SK-N-SH (cell line): ENCODE measurements around the gene GABRG3. TPM values are rescaled to one million over a fixed set of nuclear protein-coding genes. Genes with fewer than 3 reads are reported as not detected.

Source experiments
- CTCF ChIA-PET: fragments of 300-600, 350-600 bp; formaldehyde crosslinking; extraction: SDS; loops from one replicate; lab custom pipeline; 2021; lab: Yijun Ruan, JAX
- POLR2A ChIA-PET: fragments of 350-600 bp; sonication (Branson Sonifier 250); formaldehyde crosslinking; extraction: SDS; loops from one replicate; lab custom pipeline; 2020; ENCODE audit warnings: antibody characterized with exemption, inconsistent platforms; lab: Yijun Ruan, JAX
- DNase-seq: peaks from one replicate; pipeline ENCODE4 v3.0.0; 2012
- H2AFZ ChIP-seq: fragments of 200-600 bp; sonication (generic); 2 replicates; pipeline ENCODE4 v1.8.1; 2016; ENCODE audit warnings: antibody characterized with exemption, mild to moderate bottlenecking, low read depth
- H3F3A ChIP-seq: fragments of 200-600 bp; sonication (generic); replicated peaks from 2 replicates; pipeline ENCODE3; 2016; ENCODE audit warnings: antibody characterized with exemption, mild to moderate bottlenecking; ENCODE audit not compliant: insufficient read depth
- H3K27ac ChIP-seq, 2 experiments: fragments of 200-500 bp in 1 of 2; fragments of 200-600 bp in 1 of 2; sonication (Bioruptor generic) in 1 of 2; sonication (generic), shearing (Covaris generic) in 1 of 2; 2 replicates each; pipeline versions ENCODE4 v1.5.1 to v1.6.1; 2014 to 2016; ENCODE audit warnings: low read depth in 2 of 2, inconsistent platforms in 1 of 2, low read length in 1 of 2, mild to moderate bottlenecking in 1 of 2, mixed read lengths in 1 of 2
- H3K27me3 ChIP-seq: fragments of 200-600 bp; sonication (generic), shearing (Covaris generic); 2 replicates; pipeline ENCODE4 v1.6.1; 2016; ENCODE audit warnings: mixed run types; ENCODE audit not compliant: insufficient read depth
- H3K36me3 ChIP-seq, 2 experiments: fragments of 200-500 bp in 1 of 2; fragments of 200-600 bp in 1 of 2; sonication (Bioruptor generic) in 1 of 2; sonication (generic) in 1 of 2; replicated peaks in 1 of 2; 2 replicates each; pipeline versions ENCODE3 to v1.5.1; 2014 to 2016; ENCODE audit warnings: low read length in 1 of 2, mild to moderate bottlenecking in 1 of 2; ENCODE audit not compliant: insufficient read depth in 2 of 2, control insufficient read depth in 1 of 2
- H3K4me1 ChIP-seq, 2 experiments: fragments of 200-500 bp in 1 of 2; fragments of 200-600 bp in 1 of 2; sonication (Bioruptor generic) in 1 of 2; sonication (generic), shearing (Covaris generic) in 1 of 2; 2 replicates each; pipeline versions ENCODE4 v1.5.1 to v1.6.1; 2014 to 2016; ENCODE audit warnings: low read depth in 1 of 2, low read length in 1 of 2, mixed run types in 1 of 2; ENCODE audit not compliant: insufficient read depth in 2 of 2, control insufficient read depth in 1 of 2
- H3K4me2 ChIP-seq: fragments of 200-600 bp; sonication (generic), shearing (Covaris generic); 2 replicates; pipeline ENCODE4 v1.6.1; 2017; ENCODE audit warnings: mixed run types
- H3K4me3 ChIP-seq, 2 experiments: fragments of 200-500 bp in 1 of 2; fragments of 200-600 bp in 1 of 2; sonication (Bioruptor generic) in 1 of 2; sonication (generic), shearing (Covaris generic) in 1 of 2; 2 replicates each; pipeline versions ENCODE4 v1.5.1 to v1.8.1; 2014 to 2016; ENCODE audit warnings: low read depth in 2 of 2, inconsistent platforms in 1 of 2, low read length in 1 of 2, mild to moderate bottlenecking in 1 of 2, mixed read lengths in 1 of 2, moderate library complexity in 1 of 2
- H3K79me2 ChIP-seq: fragments of 200-600 bp; sonication (generic); 2 replicates; pipeline ENCODE4 v1.8.1; 2017; ENCODE audit warnings: mild to moderate bottlenecking; ENCODE audit not compliant: insufficient read depth
- H3K9ac ChIP-seq: fragments of 200-600 bp; sonication (generic); 2 replicates; pipeline ENCODE4 v1.6.1; 2017; ENCODE audit warnings: mixed run types
- H3K9me2 ChIP-seq: fragments of 200-600 bp; sonication (generic); 2 replicates; pipeline ENCODE4 v1.6.1; 2017; ENCODE audit warnings: mixed run types
- H3K9me3 ChIP-seq: fragments of 200-600 bp; sonication (generic); 2 replicates; pipeline ENCODE4 v1.6.1; 2017; ENCODE audit warnings: mixed run types, mild to moderate bottlenecking, moderate library complexity
- H4K20me1 ChIP-seq: fragments of 200-600 bp; sonication (generic); 2 replicates; pipeline ENCODE4 v1.6.1; 2017; ENCODE audit warnings: mild to moderate bottlenecking, mixed run types; ENCODE audit not compliant: insufficient read depth
- CHD2 ChIP-seq: fragments of 150-350 bp; IDR thresholded peaks from 2 replicates; pipeline ENCODE4 v1.6.1; 2018; ENCODE audit warnings: low read length; ENCODE audit not compliant: partially characterized antibody
- EP300 ChIP-seq, 2 experiments: IDR thresholded peaks; 2 replicates each; pipeline versions ENCODE4 v1.4.0 to v1.6.1; 2012; ENCODE audit warnings: borderline replicate concordance in 1 of 2, low read depth in 1 of 2, low read length in 1 of 2
- FOXJ3 ChIP-seq: sonication (generic); formaldehyde crosslinking; IDR thresholded peaks from 2 replicates; pipeline ENCODE4 v1.5.1; 2020; ENCODE audit warnings: mild to moderate bottlenecking, missing genetic modification reagents
- GABPA ChIP-seq: IDR thresholded peaks from 2 replicates; pipeline ENCODE4 v1.4.0; 2012; ENCODE audit warnings: low read depth, mild to moderate bottlenecking
- GATA2 ChIP-seq: sonication (generic); formaldehyde crosslinking; IDR thresholded peaks from 2 replicates; pipeline ENCODE4 v1.5.0; 2020; ENCODE audit warnings: mild to moderate bottlenecking, missing genetic modification reagents
- IRF3 ChIP-seq: fragments of 150-350 bp; IDR thresholded peaks from 2 replicates; pipeline ENCODE4 v1.6.1; 2016; ENCODE audit warnings: mild to moderate bottlenecking, low read depth, low read length
- MAX ChIP-seq: IDR thresholded peaks from 2 replicates; pipeline ENCODE4 v1.4.0; 2012; ENCODE audit warnings: low read depth
- MXI1 ChIP-seq: IDR thresholded peaks from 2 replicates; pipeline ENCODE4 v1.6.1; 2012; ENCODE audit warnings: mild to moderate bottlenecking, low read depth, low read length, improper control_type of control experiment
- NFIC ChIP-seq: IDR thresholded peaks from 2 replicates; pipeline ENCODE4 v1.4.0; 2012; ENCODE audit warnings: borderline replicate concordance
- NRF1 ChIP-seq: IDR thresholded peaks from 2 replicates; pipeline ENCODE4 v1.6.1; 2012; ENCODE audit warnings: low read depth, mild to moderate bottlenecking, low read length
- PBX3 ChIP-seq: IDR thresholded peaks from 2 replicates; pipeline ENCODE4; 2012
- RXRA ChIP-seq: IDR thresholded peaks from 2 replicates; pipeline ENCODE4 v1.4.0; 2012; ENCODE audit warnings: low read depth, mild to moderate bottlenecking, borderline replicate concordance
- SIN3A ChIP-seq: IDR thresholded peaks from 2 replicates; pipeline ENCODE4 v1.6.1; 2012; ENCODE audit warnings: low read depth, mild to moderate bottlenecking, low read length, moderate library complexity, borderline replicate concordance
- TCF12 ChIP-seq: IDR thresholded peaks from 2 replicates; pipeline ENCODE4 v1.4.0; 2012
- TEAD4 ChIP-seq: IDR thresholded peaks from 2 replicates; pipeline ENCODE4 v1.4.0; 2012; ENCODE audit warnings: mild to moderate bottlenecking, borderline replicate concordance; ENCODE audit not compliant: insufficient read depth
- USF1 ChIP-seq: IDR thresholded peaks from 2 replicates; pipeline ENCODE4 v1.4.0; 2012; ENCODE audit warnings: low read depth, borderline replicate concordance
- USF2 ChIP-seq: fragments of 150-350 bp; IDR thresholded peaks from 2 replicates; pipeline ENCODE4 v1.6.1; 2017; ENCODE audit warnings: antibody characterized with exemption, low read length, low read depth, borderline replicate concordance
- YY1 ChIP-seq: IDR thresholded peaks from 2 replicates; pipeline ENCODE4 v1.4.0; 2012; ENCODE audit warnings: low read depth, mild to moderate bottlenecking
- WGBS: methylation state at CpG from one replicate; pipeline ENCODE4 v1.1.6; 2017; ENCODE audit warnings: low lambda C conversion rate; 5-methylcytosine and 5-hydroxymethylcytosine counted together
- polyA plus RNA-seq, 3 experiments: library from polyadenylated mRNA; depleted of rRNA; stranded (reverse); fragments of >200 nt; gene quantifications; 2 replicates each; pipeline ENCODE4 v1.2.3, GENCODE V29; 2012

GABRG3 gene
- polyA plus RNA-seq, 1 of the 3 experiments (the other 2 are of a cell fraction): not detected

GRCh38 chr15:27480642-27481041, 509.7 kb downstream of the GABRG3 start:
- H3K9me3 ChIP-seq: no peaks in the 10 kb centered on the region; the same call in 1 of the 2 replicates
- WGBS: 31% methylated on average over 3 of the region's 3 CpGs
- ChIA-PET POLR2A (no interaction called here), CTCF (no interaction called here)
- H3K79me2 ChIP-seq: no peaks in the 10 kb centered on the region
- DNase-seq: no peak
- H3K9me2 ChIP-seq: no peaks in the 10 kb centered on the region
- no peaks in the 10 kb centered on the region for H3K27me3 ChIP-seq
- H3F3A ChIP-seq: no peaks in the 10 kb centered on the region
- no peak overlapping the region for H3K27ac ChIP-seq
- H3K36me3 ChIP-seq: no peaks in the 10 kb centered on the region
- no peaks in the 10 kb centered on the region for H3K4me1 ChIP-seq
- H3K4me2 ChIP-seq: no peak overlapping the region
- TF ChIP-seq MXI1: no peak
- TF ChIP-seq MAX: no peak
- TF ChIP-seq TCF12: no peak
- TF ChIP-seq RXRA: no peak
- no peak for TF ChIP-seq TEAD4
- TF ChIP-seq EP300 (IDR thresholded peaks at IDR 0.05; ENCODE audit: borderline replicate concordance in 1 of 2, low read depth in 1 of 2, low read length in 1 of 2): no peak
- TF ChIP-seq GATA2 (CRISPR knock-in tag): no peak
- no peak for TF ChIP-seq IRF3
- TF ChIP-seq SIN3A: no peak
- TF ChIP-seq NRF1: no peak
- TF ChIP-seq FOXJ3 (CRISPR knock-in tag): no peak
- TF ChIP-seq PBX3: no peak
- TF ChIP-seq NFIC: no peak
- no peak for TF ChIP-seq CHD2
- TF ChIP-seq YY1: no peak
- no peak for TF ChIP-seq USF2
- TF ChIP-seq USF1: no peak
- TF ChIP-seq GABPA: no peak
- H3K4me3 ChIP-seq: no peak overlapping the region
- H3K9ac ChIP-seq: no peak overlapping the region
- no peaks in the 10 kb centered on the region for H4K20me1 ChIP-seq
- H2AFZ ChIP-seq: no peak overlapping the region
